Osteocyte (in vitro differentiated cells): ENCODE measurements around the gene ERP27. TPM values are rescaled to one million over a fixed set of nuclear protein-coding genes. Genes with fewer than 3 reads are reported as not detected.

Experiments
- DNase-seq: peaks from one replicate; pipeline ENCODE4 v3.0.0; 2021; ENCODE audit warnings: mixed read lengths; ENCODE audit not compliant: unreplicated experiment; ENCODE audit errors: extremely low spot score
- H3K27ac Mint-ChIP-seq: one replicate; pipeline ENCODE4 v1.8.0; 2021; ENCODE audit warnings: mild to moderate bottlenecking, mixed read lengths; ENCODE audit not compliant: unreplicated experiment
- H3K27me3 Mint-ChIP-seq: one replicate; pipeline ENCODE4 v1.8.0; 2021; ENCODE audit warnings: mixed read lengths; ENCODE audit not compliant: unreplicated experiment
- H3K36me3 Mint-ChIP-seq: one replicate; pipeline ENCODE4 v1.8.0; 2021; ENCODE audit warnings: mixed read lengths; ENCODE audit not compliant: unreplicated experiment
- H3K4me1 Mint-ChIP-seq: one replicate; pipeline ENCODE4 v1.8.0; 2021; ENCODE audit warnings: mixed read lengths; ENCODE audit not compliant: unreplicated experiment
- H3K4me3 Mint-ChIP-seq: one replicate; pipeline ENCODE4 v1.8.0; 2021; ENCODE audit warnings: mild to moderate bottlenecking, moderate library complexity, mixed read lengths; ENCODE audit not compliant: unreplicated experiment
- H3K9me3 Mint-ChIP-seq: one replicate; pipeline ENCODE4 v1.8.0; 2021; ENCODE audit warnings: mixed read lengths; ENCODE audit not compliant: unreplicated experiment
- CTCF ChIP-seq: fragments of 200-600 bp; sonication (generic); IDR thresholded peaks from 2 replicates; pipeline ENCODE4 v1.5.0; 2021; ENCODE audit warnings: antibody characterized with exemption, mild to moderate bottlenecking, moderate library complexity
- total RNA-seq: library from RNA; stranded (reverse); gene quantifications from 2 replicates; pipeline ENCODE4 v1.2.1, GENCODE V29; 2021

The ERP27 gene
- total RNA-seq, 1 donor from 2014 or later = 0.70 TPM

DNA sequence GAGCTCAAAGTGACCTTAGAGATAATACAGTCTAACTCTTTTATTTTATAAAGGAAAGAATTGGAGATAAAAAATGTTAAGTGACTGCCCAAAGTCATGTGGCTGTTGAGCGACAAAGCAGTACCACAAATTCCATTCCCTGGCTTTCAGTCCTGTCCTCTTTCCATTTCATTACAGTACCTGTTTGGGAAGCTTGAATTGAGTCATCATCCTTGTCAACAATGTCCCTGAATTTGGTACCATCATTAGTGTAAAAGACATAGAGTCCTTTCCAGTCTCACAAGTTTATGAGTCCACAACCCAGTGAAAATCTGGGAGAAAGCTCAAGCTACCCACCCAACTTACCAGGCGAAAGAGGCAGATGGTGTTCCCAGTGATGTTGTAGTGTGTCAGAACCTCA is 3.8 kb downstream of the ERP27 start:
- peaks cover 1% of the 10 kb centered on the region for H3K9me3 Mint-ChIP-seq

DNA sequence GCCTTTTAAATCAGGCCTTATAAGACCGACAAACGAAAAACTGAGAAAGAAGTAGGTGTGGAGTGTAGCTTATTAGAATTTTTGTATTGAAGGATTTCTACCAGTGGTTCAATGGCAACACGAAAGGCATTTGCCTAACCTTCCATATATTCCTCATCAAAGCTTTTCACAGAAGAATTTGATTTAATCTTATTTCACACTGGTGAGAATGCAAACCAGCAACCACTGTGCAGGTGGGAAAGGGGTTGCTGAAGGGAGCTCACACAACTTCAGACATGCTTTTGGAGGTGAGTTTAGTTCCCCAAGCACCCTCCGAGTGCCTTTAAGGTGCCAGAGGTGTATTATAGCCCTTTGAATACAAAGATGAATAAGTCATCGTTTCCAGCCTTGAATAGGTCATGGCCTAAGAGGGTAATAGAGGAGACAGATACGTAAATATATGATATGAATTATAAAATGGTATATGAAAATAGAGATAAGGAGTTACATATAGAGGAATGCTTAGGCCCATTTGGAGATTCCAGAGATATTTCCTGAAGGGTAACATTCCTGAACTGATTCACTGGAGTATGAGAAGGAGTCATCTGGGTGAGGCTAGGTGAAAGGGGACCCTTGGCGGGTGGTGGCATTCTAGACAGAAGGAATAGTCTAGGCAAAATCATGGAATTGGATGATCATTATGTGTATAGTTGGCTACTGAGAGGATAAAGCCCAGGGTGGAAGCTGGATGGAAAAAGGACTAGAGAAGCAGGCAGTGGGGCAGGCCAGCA is 6.4 kb downstream of the ERP27 start:
- no peak for TF ChIP-seq CTCF
- peaks cover 52% of the 10 kb centered on the region for H3K4me1 Mint-ChIP-seq
- no peaks in the 10 kb centered on the region for H3K27me3 Mint-ChIP-seq
- H3K4me3 Mint-ChIP-seq = no peak overlapping the region
- H3K36me3 Mint-ChIP-seq = peaks cover 3% of the 10 kb centered on the region
- no peaks in the 10 kb centered on the region for H3K9me3 Mint-ChIP-seq
- DNase-seq = no peak
- peak overlapping the region; percentile 75 for H3K27ac Mint-ChIP-seq

More for the DNA sequence above, 3.8 kb downstream of the ERP27 start:
- no peak overlapping the region for H3K4me3 Mint-ChIP-seq
- H3K27ac Mint-ChIP-seq = no peak overlapping the region
- no peak for DNase-seq
- peaks cover 3% of the 10 kb centered on the region for H3K36me3 Mint-ChIP-seq
- H3K27me3 Mint-ChIP-seq = no peaks in the 10 kb centered on the region
- H3K4me1 Mint-ChIP-seq = peaks cover 32% of the 10 kb centered on the region
- TF ChIP-seq CTCF = no peak

DNA sequence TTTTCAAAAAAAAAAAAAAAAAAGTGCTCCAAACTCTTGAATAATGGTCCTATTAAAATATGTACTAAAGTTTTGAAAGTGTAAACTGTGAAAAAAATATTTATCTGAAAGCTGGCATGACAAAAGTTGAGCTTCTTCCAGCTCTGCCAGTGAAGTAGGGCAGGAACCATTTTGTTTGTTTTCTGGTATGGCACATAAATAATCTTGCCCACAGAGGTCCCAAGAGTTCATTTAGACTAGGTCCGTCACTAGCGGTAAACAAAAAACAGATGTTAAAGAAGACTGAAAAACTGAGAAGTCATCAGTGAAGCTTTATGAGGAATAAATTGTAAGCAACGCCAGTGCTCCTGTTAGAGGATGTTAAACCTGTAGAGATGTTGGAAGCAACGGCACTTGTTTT is 7.0 kb downstream of the ERP27 start:
- Mint-ChIP-seq H3K9me3 (no peaks in the 10 kb centered on the region), H3K4me1 (peaks cover 52% of the 10 kb centered on the region), H3K36me3 (peaks cover 3% of the 10 kb centered on the region), H3K27me3 (no peaks in the 10 kb centered on the region), H3K4me3 (no peak overlapping the region), H3K27ac (peak overlapping the region; percentile 75)
- DNase-seq = no peak
- TF ChIP-seq CTCF = no peak

GRCh38 chr12:14930299-14930698 is 8.0 kb downstream of the ERP27 start:
- Mint-ChIP-seq H3K27me3 (no peaks in the 10 kb centered on the region), H3K4me1 (peaks cover 49% of the 10 kb centered on the region), H3K27ac (peak overlapping the region; percentile 75), H3K4me3 (peak overlapping the region; percentile 22), H3K9me3 (no peaks in the 10 kb centered on the region), H3K36me3 (peaks cover 3% of the 10 kb centered on the region)
- no peak for DNase-seq
- TF ChIP-seq CTCF = peak; percentile 68

- Mint-ChIP-seq H3K36me3 (peaks cover 3% of the 10 kb centered on the region), H3K9me3 (no peaks in the 10 kb centered on the region), H3K4me1 (peaks cover 47% of the 10 kb centered on the region), H3K27ac (peak overlapping the region; percentile 84), H3K27me3 (no peaks in the 10 kb centered on the region), H3K4me3 (peak overlapping the region; percentile 63)
- TF ChIP-seq CTCF = no peak
- no peak for DNase-seq
These were observed 9.4 kb downstream of the ERP27 start for GRCh38 chr12:14928931-14929330.
